DOHH2 (cell line): ENCODE measurements around the gene PHC2.

Experiments
- CTCF ChIP-seq: fragments of 200-600 bp; sonication (generic); IDR thresholded peaks from one replicate; pipeline ENCODE4 v1.5.1; 2014; ENCODE audit warnings: antibody characterized with exemption, mild to moderate bottlenecking, low read depth, low read length; ENCODE audit not compliant: poor library complexity, severe bottlenecking
- EZH2phosphoT487 ChIP-seq: fragments of 200-600 bp; sonication (generic); IDR thresholded peaks from 2 replicates; pipeline ENCODE4 v1.6.1; 2017; ENCODE audit warnings: borderline replicate concordance, mild to moderate bottlenecking, antibody characterized with exemption, low read length, moderate library complexity, mixed read lengths

DNA sequence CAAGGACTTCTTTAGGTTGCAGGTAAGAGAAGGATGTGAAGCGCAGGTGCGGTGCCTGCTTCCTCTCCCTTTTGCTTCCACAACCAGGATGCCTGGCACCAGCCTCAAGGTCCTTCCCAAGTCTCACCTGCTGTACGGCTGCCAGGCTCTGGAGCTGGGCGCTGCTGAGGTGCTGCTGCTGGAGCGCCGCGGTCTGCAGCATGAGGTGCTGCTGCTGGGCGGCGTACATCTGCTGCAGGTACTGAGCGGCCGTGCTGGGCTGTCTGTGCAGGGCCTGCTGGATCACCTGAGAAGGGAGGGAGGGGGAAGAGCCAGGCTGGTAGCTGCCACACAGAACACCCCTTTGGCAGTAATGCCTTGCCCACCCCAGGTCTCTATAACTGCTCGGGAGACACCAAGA is 58.7 kb downstream of the PHC2 start:
- TF ChIP-seq EZH2phosphoT487 (no peak), CTCF (no peak)
